Naive thymus-derived CD8-positive, alpha-beta T cell (primary cell): ENCODE data around the gene AMER1. TPM values are rescaled to one million over a fixed set of nuclear protein-coding genes. Genes with fewer than 3 reads are reported as not detected.

ENCODE experiments used
- ATAC-seq, 2 donors: fragments of 150-1000 bp; cut with Tn5 transposase in 1 of 2; sonication (Bioruptor Pico), chemical (Tn5 transposase) in 1 of 2; 1 replicate in 1 of 2; 2 replicates in 1 of 2; pipeline ENCODE4 v1.10.0; 2021; ENCODE audit warnings: mild to moderate bottlenecking in 2 of 2, moderate library complexity in 2 of 2
- POLR2A ChIA-PET: fragments of 350-600 bp; sonication (Branson Sonifier 250); formaldehyde crosslinking; loops from one replicate; lab custom pipeline; 2021; ENCODE audit warnings: antibody characterized with exemption; lab: Charles Lee
- DNase-seq, 10 donors: peaks; one replicate each; pipeline versions ENCODE4 v3.0.0 to v3.0.0-alpha.2; 2020 to 2022
- H3K27ac Mint-ChIP-seq, 10 donors: one replicate each; pipeline ENCODE4 v1.8.0; 2020 to 2022; ENCODE audit warnings: mild to moderate bottlenecking in 10 of 10, mixed read lengths in 10 of 10, moderate library complexity in 4 of 10, inconsistent platforms in 1 of 10
- H3K27me3 Mint-ChIP-seq, 5 donors: one replicate each; pipeline ENCODE4 v1.8.0; 2021 to 2022; ENCODE audit warnings: mixed read lengths in 5 of 5
- H3K36me3 Mint-ChIP-seq, 3 donors: one replicate each; pipeline ENCODE4 v1.8.0; 2020 to 2022; ENCODE audit warnings: mixed read lengths in 3 of 3, mild to moderate bottlenecking in 2 of 3, inconsistent platforms in 1 of 3
- H3K4me1 Mint-ChIP-seq, 4 donors: one replicate each; pipeline ENCODE4 v1.8.0; 2021 to 2022; ENCODE audit warnings: mixed read lengths in 4 of 4
- H3K4me3 Mint-ChIP-seq, 10 donors: one replicate each; pipeline ENCODE4 v1.8.0; 2020 to 2022; ENCODE audit warnings: mild to moderate bottlenecking in 10 of 10, mixed read lengths in 10 of 10, moderate library complexity in 6 of 10, inconsistent platforms in 1 of 10
- H3K9me3 Mint-ChIP-seq, 9 donors: one replicate each; pipeline ENCODE4 v1.8.0; 2020 to 2022; ENCODE audit warnings: mixed read lengths in 9 of 9, mild to moderate bottlenecking in 3 of 9, inconsistent platforms in 1 of 9, moderate library complexity in 1 of 9
- polyA plus RNA-seq, 3 donors: library from polyadenylated mRNA; unstranded; fragments of 300-500 nt; fragmentation: Illumina TruSeq; gene quantifications; one replicate each; pipeline ENCODE4 v1.2.3, GENCODE V29; 2021
- total RNA-seq, 8 experiments: library from RNA in 2 of 8; stranded (reverse) in 2 of 8; gene quantifications; one replicate each; pipeline ENCODE4 v1.2.3 and lab custom pipeline; 2021 to 2026

AMER1 gene
- total and polyA plus RNA-seq, 5 experiments from 2014 or later, result 0.02 to 6.5 (median 3.3) TPM; not detected in 1

- Mint-ChIP-seq H3K4me3 (no peak overlapping the region), H3K27me3 (no peaks in the 10 kb centered on the region), H3K36me3 (peaks cover 0 to 36% (median 4%) of the 10 kb centered on the region in 3 donors), H3K27ac (no peak overlapping the region), H3K4me1 (no peaks in the 10 kb centered on the region), H3K9me3 (peaks cover 2 to 73% (median 28%) of the 10 kb centered on the region in 9 donors)
- ATAC-seq (no peak), DNase-seq (no peak)
- POLR2A ChIA-PET, result no interaction called here
Observed at GRCh38 chrX:64152857-64153256, 52.7 kb downstream of the AMER1 start.

GRCh38 chrX:64151911-64152310 lies 53.6 kb downstream of the AMER1 start:
- no peaks in the 10 kb centered on the region for H3K4me1 Mint-ChIP-seq
- POLR2A ChIA-PET, result no interaction called here
- peaks cover 0 to 36% (median 4%) of the 10 kb centered on the region in 3 donors for H3K36me3 Mint-ChIP-seq
- ATAC-seq (no peak), DNase-seq (no peak)
- H3K27me3 Mint-ChIP-seq, result no peaks in the 10 kb centered on the region
- H3K27ac Mint-ChIP-seq, result no peak overlapping the region
- H3K4me3 Mint-ChIP-seq, result no peak overlapping the region
- H3K9me3 Mint-ChIP-seq, result peaks cover 2 to 74% (median 28%) of the 10 kb centered on the region in 9 donors

- no peak for ATAC-seq
- Mint-ChIP-seq H3K4me3 (no peak overlapping the region), H3K4me1 (no peaks in the 10 kb centered on the region), H3K36me3 (peaks cover 0 to 36% (median 7%) of the 10 kb centered on the region in 3 donors), H3K27me3 (no peaks in the 10 kb centered on the region), H3K9me3 (peaks cover 2 to 67% (median 28%) of the 10 kb centered on the region in 9 donors), H3K27ac (no peak overlapping the region)
- DNase-seq, result no peak
- POLR2A ChIA-PET, result no interaction called here
Observed at GRCh38 chrX:64150775-64151174, 54.7 kb downstream of the AMER1 start.

Other genes with a start within 250 kb of the AMER1 start
- under 1 TPM; 0.29 to 0.30 TPM for gene ASB12, start 24.9 kb upstream of the AMER1 start, total RNA-seq
- gene ASB12, start 24.9 kb upstream of the AMER1 start, polyA plus RNA-seq, result under 1 TPM; 0.13 to 0.53 (median 0.35) TPM
- gene MTMR8, start 189.7 kb upstream of the AMER1 start, total RNA-seq, result 1 to 10 TPM; 6.2 to 9.5 TPM
- gene MTMR8, start 189.7 kb upstream of the AMER1 start, polyA plus RNA-seq, result 1 to 10 TPM; 2.9 to 3.5 (median 3.4) TPM